ENCODE results near the gene ZFAND6.
"Not testable (repeated sequence)": the region's sequence is repeated elsewhere in the genome, so short reads cannot be mapped to it uniquely, and the experiment has no call there.

The ZFAND6 gene
- total RNA-seq, result 34.4 to 63.5 reads per million in 2 experiments

DNA sequence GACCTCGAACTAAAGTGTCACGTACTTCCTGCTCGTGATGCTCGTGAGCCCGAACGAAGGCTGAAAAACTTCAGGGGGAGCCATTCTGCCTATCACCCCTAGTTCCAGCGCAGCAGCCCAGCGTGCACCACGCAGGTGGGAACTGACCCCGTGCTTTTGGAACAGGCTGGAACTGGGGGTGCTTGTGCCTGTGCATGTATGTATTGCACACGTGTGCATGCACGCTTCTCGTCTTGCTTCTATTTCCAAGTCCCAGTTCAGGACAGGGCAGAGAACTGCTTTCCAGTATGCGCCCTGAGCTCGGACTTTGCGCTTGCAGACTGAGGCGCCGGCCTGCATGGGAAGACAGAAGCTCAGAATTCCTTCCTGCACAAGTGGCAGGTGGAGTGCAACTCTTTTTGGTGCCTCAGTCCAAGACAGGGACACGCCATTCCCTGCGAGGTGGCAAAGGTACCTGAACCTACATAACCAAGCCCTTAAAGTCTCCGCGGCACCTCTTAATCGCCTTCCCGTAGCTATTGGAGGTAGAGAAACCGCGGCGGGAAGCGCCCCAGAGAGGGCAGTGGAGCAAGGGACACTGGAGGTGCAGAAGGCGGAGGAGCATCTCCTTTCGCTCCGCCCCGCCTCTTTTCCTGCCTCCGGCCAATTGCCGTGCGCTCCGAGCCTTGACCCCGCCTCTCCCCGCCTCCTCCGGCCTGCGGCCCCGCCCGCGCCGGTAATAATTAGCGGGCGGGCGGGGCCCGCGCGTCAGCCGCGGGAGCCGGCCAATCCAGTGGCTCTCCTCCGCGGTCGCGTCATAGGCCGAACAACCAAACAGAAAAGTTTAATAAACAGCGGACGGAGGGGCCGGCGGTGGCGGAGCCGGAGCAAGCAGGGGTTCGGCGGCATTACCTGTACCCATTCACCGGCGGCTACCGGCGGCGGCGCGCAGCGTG is at the start of gene ZFAND6:
Gene ZFAND6, plus strand, starts transcription at position 826 of the 935 bp plus-strand sequence. CDS start 60,669 bp downstream, outside the sequence.
- peak; percentile 91 for DNase-seq (ENCODE audit: low read depth)

DNA sequence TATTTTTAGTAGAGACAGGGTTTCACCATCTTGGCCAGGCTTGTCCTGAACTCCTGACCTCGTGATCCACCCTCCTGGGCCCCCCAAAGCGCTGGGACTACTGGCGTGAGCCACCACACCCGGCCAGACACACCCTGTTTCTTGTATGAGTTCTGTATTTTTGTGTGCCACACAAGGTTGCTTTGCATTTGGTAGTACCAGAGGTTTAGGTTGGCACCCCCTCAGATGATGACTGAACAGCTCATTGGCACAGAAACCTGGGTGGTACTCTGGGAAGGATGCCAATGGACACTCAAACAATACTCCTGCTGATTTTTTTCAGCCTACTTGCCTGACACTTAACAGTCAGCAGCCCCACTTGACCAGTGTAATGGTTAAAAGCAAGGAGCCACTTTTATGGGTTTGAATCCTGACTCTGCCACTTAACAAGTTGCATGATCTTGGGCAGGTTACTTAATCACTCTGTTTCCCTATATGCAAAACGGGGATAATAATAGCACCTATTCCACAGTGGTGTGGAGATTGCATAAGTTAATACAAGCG is 49.3 kb upstream of the ZFAND6 start:
- no peak for DNase-seq (ENCODE audit: low read depth)

DNA sequence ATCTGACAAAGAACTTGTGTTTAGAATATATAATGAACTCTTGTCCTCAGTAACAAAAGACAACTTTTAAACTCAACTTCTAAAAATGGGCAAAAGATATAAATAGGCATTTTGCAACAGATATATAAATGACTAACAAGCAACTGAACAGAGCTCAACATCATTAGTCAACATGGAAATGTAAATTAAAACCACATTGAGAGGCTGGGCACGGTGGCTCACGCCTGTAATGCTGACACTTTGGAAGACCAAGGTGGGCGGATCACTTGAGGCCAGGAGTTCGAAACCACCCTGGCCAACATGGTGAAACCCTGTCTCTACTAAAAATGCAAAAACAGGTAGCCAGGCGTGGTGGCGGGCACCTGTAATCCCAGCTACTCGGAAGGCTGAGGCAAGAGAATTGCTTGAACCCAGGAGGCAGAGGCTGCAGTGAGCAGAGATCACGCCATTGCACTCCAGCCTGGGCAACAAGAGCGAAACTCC is 48.4 kb upstream of the ZFAND6 start:
- DNase-seq (ENCODE audit: low read depth), result not testable (repeated sequence)

DNA sequence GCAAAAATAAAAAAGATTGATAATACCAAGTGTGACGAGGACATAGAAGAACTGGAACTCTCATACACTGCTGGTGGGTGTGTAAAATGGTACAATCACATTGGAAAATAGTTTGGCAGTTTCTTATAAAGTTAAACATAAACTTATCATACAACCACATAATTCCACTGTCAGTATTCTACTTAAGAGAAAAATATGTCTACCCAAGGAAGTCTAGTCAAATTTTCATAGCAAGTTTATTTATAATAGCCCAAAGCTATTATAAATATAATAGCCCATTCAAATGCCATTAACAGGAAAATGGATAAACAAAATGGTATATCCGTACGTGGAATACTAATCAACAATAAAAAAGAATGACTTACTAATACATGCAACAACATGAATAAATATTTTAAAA is 47.9 kb upstream of the ZFAND6 start:
- no peak for DNase-seq (ENCODE audit: low read depth)

DNA sequence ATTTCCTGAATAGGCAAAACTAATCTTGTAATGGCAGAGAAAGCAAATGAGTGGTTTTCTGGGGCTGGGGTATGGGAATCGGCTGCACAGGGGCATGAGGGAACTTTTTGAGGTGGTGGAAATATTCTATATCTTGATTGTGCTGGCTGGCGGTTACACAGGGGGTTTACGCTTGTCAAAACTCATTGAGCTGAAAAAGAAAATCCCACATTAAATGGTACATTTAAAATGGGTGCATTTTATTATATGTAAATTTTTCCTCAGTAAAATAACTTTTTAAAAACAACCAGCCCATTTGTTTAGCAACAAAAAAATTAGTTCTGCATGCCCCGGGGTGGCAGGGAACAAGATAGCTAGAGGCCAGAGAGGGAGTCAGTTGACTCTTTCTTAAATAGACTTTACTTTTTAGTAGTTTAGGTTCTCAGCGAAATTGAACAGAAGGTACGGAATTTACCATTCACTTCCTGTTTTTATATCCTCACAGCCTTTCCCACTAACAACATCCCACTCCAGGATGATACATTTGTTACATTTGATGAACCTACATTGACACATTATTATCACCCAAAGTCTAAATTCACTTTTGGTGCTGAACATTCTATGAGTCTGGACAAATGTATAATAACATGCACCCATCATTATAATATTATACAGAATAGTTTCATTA is 47.3 kb upstream of the ZFAND6 start:
- no peak for DNase-seq (ENCODE audit: low read depth)

DNA sequence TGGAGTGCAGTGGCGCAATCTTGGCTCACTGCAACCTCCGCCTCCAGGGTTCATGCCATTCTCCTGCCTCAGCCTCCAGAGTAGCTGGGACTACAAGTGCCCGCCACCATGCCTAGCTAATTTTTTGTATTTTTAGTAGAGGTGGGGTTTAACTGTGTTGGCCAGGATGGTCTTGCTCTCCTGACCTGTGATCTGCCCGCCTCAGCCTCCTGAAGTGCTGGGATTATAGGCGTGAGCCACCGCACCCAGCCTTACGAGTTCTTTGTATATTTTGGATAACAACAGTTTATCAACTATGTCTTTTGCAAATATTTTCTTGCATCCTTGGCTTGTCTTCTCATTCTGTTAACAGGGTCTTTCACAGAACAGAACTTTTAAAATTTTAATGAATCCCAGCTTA is 45.3 kb upstream of the ZFAND6 start:
- not testable (repeated sequence) for DNase-seq (ENCODE audit: low read depth)

DNA sequence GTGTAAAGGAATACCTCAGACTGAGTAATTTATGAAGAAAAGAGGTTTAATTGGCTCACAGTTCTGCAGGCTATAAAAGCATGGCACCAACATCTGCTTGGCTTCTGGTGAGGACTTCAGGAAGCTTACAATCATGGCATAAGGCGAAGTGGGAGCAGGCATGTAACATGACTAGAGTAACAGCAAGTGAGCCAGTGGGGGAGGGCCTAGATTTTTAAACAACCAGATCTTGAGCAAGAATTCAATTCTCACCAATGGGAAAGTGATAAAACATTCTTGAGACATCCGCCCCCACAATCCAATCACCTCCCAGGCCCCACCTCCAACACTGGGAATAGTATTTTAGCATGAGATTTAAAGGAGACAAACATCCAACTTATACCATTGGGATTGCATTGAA is 44.3 kb upstream of the ZFAND6 start:
- DNase-seq (ENCODE audit: low read depth), result no peak

DNA sequence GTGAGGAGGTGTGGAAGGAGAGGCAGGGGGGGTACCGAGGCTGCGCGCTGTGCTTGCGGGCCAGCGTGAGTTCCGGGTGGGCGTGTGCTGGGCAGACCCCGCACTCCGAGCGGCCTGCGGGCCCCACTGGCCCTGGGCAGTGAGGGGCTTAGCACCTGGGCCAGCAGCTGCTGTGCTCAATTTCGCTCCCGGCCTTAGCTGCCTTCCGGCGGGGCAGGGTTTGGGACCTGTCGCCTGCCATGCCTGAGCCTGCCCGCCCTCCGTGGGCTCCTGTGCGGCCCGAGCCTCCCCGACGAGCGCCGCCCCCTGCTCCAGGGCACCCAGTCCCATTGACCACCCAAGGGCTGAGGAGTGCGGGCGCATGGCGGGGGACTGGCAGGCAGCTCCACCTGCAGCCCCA is 43.0 kb upstream of the ZFAND6 start:
- DNase-seq (ENCODE audit: low read depth), result not testable (repeated sequence)

DNA sequence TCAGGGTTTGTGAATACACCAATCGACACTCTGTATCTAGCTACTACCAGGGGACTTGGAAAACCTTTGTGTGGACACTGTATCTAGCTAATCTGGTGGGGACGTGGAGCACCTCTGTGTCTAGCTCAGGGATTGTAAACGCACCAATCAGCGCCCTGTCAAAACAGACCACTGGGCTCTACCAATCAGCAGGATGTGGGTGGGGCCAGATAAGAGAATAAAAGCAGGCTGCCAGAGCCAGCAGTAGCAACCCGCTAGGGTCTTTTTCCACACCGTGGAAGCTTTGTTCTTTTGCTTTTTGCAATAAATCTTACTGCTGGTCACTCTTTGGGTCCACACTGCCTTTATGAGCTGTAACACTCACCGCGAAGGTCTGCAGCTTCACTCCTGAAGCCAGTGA is 42.3 kb upstream of the ZFAND6 start:
- not testable (repeated sequence) for DNase-seq (ENCODE audit: low read depth)

DNA sequence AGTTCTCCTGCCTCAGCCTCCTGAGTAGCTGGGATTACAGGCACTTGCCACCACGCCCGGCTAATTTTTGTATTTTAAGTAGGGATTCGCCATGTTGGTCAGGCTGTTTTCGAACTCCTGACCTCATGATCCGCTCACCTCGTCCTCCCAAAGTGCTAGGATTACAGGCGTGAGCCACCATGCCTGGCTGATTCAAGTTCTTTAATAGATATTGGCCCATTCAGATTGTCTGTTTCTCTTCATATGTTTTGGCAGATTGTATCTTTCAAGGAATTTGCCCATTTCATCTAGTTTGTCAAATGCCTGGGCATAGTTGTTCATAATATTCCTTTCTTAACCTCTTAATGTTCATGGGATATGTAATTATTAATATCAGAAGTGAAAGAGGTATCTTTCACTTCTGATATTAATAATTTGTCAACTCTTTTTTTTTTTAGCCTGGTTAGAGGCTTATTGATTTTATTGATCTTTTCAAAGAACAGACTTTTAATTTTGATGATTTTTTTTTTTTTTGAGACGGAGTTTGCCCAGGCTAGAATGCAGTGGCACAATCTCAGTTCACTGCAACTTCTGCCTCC is 40.2 kb upstream of the ZFAND6 start:
- no peak for DNase-seq (ENCODE audit: low read depth)

DNA sequence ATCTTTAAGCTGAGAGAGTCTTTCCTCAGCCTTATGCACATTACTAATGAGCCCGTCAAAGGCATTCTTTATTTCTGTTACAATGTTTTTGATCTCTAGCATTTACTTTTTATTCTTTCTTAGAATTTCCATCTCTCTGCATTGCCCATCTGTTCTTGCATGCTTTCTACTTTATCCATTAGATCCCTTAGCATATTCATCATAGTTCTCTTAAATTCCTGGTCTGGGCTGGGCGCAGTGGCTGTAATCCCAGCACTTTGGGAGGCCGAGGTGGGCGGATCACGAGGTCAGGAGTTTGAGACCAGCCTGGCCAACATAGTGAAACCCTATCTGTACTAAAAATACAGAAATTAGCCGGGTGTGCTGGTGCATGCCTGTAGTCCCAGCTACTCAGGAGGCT is 39.3 kb upstream of the ZFAND6 start:
- not testable (repeated sequence) for DNase-seq (ENCODE audit: low read depth)

DNA sequence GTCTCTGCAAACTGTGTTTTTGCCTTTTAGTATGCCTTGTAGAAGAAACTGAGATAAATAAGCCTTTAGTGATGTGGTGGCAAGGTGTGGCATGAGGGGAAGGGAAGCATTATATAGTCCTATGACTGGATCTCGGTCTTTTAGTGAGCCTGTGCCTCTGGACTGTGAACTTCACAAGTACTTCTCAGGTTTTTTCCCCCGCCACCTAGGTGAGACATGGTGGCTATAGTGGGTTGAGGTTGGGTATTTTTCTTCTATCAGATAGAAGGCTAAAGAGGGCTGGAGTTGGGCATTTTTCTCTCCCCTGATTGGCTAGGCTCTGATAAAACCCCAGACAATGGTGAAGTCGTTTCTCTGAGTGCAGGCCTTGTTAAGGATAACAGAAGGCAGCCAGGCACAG is 38.7 kb upstream of the ZFAND6 start:
- DNase-seq (ENCODE audit: low read depth), result no peak

DNA sequence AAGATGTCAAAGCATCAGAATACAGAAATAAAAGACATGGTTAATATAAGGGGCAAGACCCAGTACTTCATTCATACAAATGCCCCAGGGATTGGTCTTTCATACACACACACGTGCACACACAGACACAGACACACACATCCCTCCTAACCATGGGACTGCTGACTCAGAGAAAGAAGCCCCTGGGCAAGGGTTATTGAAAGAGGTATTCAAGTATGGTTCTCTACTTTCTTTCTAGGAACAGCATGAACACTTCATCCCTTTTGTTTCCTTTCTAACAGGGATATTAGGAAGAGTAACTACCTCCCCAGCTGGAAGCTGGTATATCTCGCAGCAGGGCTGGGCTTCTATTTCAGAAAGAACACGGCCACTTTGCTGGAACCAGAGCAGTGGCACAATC is 33.2 kb upstream of the ZFAND6 start:
- no peak for DNase-seq (ENCODE audit: low read depth)

DNA sequence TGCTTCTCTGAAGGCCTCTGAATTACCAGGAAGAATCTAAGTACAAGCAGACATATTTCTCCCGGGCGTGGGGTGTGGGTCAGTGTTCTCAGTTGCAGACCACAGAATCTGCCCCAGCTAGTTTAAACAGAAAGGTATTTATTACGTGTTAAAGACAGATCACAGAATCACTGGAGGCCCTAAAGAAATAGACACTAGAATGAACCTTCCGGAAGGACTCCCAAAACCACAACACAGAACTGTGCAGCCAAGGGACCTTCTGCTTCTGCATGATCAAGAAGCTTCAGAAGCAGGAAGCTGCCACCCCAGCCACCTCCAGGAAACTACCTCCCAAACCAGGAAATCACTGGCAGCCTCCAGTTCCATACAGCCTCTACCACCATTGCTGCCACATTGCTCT is 32.7 kb upstream of the ZFAND6 start:
- DNase-seq (ENCODE audit: low read depth), result no peak

DNA sequence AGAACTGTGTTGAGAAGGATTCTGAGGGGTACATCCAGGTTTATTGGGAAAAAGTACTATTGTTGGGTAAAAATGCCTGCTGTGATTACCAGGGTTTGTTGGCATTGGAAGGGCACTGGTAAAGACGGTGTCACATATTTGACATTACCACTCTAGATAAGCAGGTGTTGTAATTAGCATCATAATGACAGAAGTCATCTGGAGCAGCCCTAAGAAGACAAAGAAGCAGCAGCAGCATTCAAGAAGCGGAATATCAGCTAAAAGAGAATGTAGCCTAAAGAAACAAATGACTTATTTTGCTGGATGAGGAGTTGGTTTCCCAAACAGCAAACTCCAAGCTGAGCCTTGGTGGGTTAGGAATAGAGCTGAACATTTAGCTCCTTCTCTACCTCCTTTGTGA is 30.5 kb upstream of the ZFAND6 start:
- no peak for DNase-seq (ENCODE audit: low read depth)

DNA sequence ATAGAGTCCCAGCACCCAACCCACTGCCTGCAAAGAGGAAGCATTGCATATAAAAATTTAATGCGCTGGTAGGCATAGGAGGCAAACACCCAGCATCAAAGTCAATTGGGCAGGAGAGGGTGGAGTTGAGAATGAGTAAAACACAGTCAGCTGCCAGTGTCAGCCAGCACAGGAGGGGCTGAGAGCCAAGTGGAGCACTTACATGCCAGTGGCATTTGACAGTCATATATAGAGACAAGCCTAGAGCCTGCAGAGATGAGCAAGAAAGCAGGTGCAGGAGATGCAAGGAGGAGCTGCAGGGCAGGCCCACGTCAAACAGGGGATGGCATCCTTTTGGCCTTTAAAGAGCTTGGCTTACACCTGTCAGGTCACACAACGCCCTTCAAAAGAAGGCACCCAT is 27.6 kb upstream of the ZFAND6 start:
- no peak for DNase-seq (ENCODE audit: low read depth)

DNA sequence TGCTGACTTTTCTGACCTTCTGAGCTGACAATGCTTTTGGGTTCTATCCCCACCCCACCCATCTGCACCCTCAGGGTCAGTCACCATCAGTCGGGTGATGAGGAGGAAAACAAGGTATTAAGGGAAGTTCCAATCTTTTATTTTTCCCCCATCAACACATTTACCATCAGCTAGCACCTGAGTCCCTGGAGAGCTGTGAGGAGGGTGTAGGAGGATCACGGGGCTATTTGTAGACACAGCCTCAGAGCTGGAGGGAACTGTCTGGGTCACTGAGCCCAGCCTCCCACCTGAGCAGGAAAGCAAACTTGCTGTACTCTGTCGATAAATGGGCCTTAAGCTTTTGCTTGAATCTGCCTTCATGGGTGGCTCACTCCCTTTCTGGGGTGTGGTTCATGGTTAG is 24.8 kb upstream of the ZFAND6 start:
- no peak for DNase-seq (ENCODE audit: low read depth)

DNA sequence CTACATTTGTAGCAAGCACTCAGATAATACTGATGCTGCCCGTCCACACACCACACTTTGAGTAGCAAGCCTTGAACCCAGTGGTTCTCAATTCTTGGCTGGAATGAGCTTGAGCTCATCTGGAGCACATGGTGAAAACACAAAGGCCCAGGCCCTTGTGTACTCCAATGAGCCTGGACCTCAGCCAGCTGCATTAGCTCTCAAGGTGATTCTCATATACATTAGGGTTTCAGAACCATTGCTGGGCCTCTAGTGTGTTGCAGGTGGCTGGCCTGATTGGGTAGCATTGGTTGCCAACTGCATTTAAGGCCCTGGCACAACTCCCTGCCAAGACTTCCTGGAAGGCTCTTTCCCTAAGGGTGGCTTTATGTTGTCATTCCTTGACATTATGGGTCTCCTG is 23.4 kb upstream of the ZFAND6 start:
- no peak for DNase-seq (ENCODE audit: low read depth)

DNA sequence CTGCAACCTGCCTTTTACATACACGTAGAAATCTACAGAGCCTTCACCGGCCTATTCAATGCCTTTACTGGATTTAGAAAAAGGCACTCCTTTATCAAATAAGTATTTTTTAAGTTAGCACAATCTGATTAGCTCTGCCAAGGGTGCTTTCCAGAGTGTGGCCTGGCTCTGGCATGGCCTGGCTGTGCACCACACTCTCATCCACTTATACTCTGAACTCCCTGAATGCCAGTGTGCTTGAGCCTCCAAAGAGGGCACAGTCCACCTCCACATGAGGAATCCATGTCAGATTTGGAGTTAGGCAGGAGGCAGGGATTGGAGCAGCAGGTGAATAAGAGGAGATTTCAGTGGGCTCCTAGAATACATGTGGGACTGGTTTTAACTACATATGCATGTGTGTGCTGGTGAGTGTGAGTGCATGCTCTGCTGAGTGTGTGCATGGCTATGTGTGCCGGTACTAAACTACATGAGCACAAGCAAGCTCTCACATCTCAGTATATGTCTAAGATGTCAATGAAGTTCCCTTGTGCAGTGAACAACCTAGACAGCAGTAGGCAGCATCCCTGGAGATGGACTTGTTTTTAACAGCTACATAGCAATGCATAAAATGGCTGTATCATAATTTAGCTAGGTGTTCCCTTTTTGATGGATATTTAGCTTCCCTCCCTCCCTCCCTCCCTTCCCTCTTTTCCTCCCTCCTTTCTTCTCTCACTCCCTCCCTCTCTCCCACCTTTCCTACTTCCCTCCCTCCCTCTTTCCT is 17.8 kb upstream of the ZFAND6 start:
- DNase-seq (ENCODE audit: low read depth), result no peak

DNA sequence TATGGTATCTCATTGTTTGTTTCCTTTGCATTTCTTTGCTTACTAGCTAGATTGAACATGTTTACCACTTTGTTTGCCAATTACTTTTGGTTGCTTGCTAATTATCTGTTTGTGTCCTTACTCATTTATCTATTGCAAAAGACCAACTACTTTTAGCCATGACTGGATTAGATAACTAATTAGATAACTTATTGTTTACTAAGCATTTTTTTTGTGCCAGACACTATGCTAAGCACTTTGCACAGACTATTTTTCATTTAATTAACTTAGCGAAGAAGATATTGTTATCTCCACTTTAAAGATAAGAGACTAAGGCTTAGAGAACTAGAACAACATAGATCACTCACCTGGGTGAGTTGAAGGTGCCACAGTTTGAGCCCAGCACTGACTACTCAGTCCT is 16.9 kb upstream of the ZFAND6 start:
- no peak for DNase-seq (ENCODE audit: low read depth)

DNA sequence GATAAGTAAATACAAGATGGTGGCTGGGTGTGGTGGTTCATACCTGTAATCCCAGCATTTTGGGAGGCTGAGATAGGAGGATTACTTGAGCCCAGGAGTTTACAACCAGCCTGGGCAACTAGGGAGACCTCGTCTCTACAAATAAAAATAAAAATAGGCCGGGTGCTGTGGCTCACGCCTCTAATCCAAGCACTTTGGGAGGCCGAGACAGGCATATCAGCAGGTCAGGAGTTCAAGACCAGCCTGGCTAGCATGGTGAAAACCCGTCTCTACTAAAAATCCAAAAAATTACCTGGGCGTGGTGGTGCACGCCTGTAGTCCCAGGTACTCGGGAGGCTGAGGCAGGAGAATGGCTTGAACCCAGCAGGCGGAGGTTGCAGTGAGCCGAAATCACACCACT is 14.3 kb upstream of the ZFAND6 start:
- DNase-seq (ENCODE audit: low read depth), result not testable (repeated sequence)

DNA sequence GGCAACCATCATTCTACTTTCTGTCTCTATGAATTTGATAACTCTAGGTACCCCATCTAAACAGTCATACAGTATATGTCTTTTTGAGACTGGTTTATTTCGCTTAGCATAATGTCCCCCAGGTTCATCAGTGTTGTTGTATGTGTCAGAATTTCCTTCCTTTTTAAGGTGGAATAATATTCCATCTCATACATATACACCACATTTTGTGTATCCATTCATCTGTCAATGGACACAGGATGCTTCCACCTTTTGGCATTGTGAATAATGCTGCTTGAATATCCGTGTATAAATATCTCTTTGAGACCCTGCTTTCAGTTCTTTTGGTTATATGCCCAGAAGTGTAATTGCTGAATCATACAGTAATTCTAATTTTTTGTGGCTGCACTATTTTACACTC is 10.4 kb upstream of the ZFAND6 start:
- no peak for DNase-seq (ENCODE audit: low read depth)

Measured in T follicular helper cell (primary cell).